Fibroblast of skin of abdomen (primary cell): ENCODE measurements around the gene PPP1R14B. TPM values are rescaled to one million over a fixed set of nuclear protein-coding genes. Genes with fewer than 3 reads are reported as not detected.

Source experiments
- DNase-seq: peaks from one replicate; pipeline ENCODE4 v3.0.0-alpha.2; 2013
- polyA plus RNA-seq, 2 experiments: library from polyadenylated mRNA; unstranded; fragments of 120-200 nt; gene quantifications; one replicate each; pipeline ENCODE4 v1.2.1, GENCODE V29; 2013; ENCODE audit not compliant: insufficient read length in 2 of 2

The PPP1R14B gene
- polyA plus RNA-seq (2013, experiment 1 of 2; ENCODE audit: insufficient read length): 261 TPM
- 271 TPM for polyA plus RNA-seq (2013, experiment 2 of 2; ENCODE audit: insufficient read length)

GRCh38 chr11:64246871-64247728, at the start of gene PPP1R14B:
Gene PPP1R14B (minus strand): TSS chr11:64246943. CDS start chr11:64246673, 270 bp downstream.
- peak; percentile 88 for DNase-seq

GRCh38 chr11:64296236-64296635, 49.5 kb upstream of the PPP1R14B start:
- DNase-seq: no peak

GRCh38 chr11:64295760-64296159, 49.0 kb upstream of the PPP1R14B start:
- no peak for DNase-seq

- DNase-seq: no peak
Measured at GRCh38 chr11:64294774-64295173, 48.0 kb upstream of the PPP1R14B start.

GRCh38 chr11:64292460-64293254, 45.9 kb upstream of the PPP1R14B start:
- DNase-seq: no peak

- DNase-seq: no peak
Measured at GRCh38 chr11:64291752-64292459, 45.2 kb upstream of the PPP1R14B start.

GRCh38 chr11:64291262-64291751, 44.6 kb upstream of the PPP1R14B start, which contains the start of gene KCNK4:
Gene KCNK4 (plus strand): TSS chr11:64291302. CDS start chr11:64293019, 1,717 bp downstream.
- no peak for DNase-seq

GRCh38 chr11:64290352-64291261, 43.9 kb upstream of the PPP1R14B start:
- DNase-seq: no peak

GRCh38 chr11:64289002-64289564, 42.3 kb upstream of the PPP1R14B start:
- DNase-seq: no peak

- DNase-seq: no peak
Measured at GRCh38 chr11:64288353-64288750, 41.6 kb upstream of the PPP1R14B start.

GRCh38 chr11:64287676-64288352, 41.1 kb upstream of the PPP1R14B start:
- no peak for DNase-seq

- DNase-seq: no peak
Measured at GRCh38 chr11:64286801-64287159, 40.0 kb upstream of the PPP1R14B start.

GRCh38 chr11:64285885-64286800, 39.4 kb upstream of the PPP1R14B start:
- no peak for DNase-seq

GRCh38 chr11:64284962-64285884, 38.5 kb upstream of the PPP1R14B start, which contains the start of gene GPR137:
Gene GPR137 (plus strand): TSS chr11:64285848. CDS start chr11:64286525, 677 bp downstream.
- peak; percentile 67 for DNase-seq

GRCh38 chr11:64284048-64284961, 37.6 kb upstream of the PPP1R14B start, which contains the start of gene BAD:
Gene BAD (minus strand): TSS chr11:64284665. CDS start chr11:64284368, 297 bp downstream.
- peak; percentile 90 for DNase-seq

- no peak for DNase-seq
Measured at GRCh38 chr11:64283092-64283491, 36.3 kb upstream of the PPP1R14B start.
